ENCODE measurements around the gene PITPNM3.
"Not testable (repeated sequence)": the region's sequence is repeated elsewhere in the genome, so short reads cannot be mapped to it uniquely, and the experiment has no call there.

PITPNM3 gene

DNA sequence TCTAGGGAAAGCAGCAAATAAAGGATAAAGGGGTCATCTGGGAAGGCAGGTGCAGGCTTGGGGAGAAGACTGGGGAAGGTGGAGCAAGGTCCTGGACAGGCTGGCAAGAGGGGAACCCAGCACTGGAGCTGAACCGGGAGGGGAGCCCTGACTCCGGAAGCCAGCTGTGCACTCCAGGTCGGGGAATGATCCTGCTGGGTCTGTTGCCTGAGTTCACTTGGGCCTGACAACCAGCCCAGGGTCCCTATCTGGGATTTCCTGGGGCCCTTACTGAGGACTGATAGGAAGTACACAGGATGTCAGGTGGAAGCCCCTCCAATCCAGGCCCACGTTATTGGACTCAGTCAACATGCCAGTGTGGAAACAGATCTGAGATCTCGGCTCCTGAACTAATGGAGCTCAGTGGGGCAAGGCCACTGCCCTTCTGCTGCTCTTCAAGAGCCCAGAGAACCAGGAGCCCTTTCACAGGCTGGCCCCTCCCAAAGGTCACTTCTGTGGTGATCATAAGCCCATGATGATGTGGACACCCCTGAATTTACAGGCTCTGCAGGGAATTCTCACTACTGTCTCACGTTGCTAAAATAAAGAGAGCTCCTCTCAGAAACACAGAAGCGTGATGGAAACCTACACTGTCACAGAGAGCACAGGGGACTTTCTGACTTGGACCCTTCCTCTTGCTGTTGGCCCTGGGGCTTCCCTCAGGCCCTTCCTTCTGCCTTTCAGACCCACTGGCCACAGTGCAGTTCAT lies 19.9 kb upstream of the PITPNM3 start:
- H3K4me3 ChIP-seq (replicated peaks; ENCODE audit: low read depth, low read length): no peak overlapping the region
- TF ChIP-seq, protein P1, sequence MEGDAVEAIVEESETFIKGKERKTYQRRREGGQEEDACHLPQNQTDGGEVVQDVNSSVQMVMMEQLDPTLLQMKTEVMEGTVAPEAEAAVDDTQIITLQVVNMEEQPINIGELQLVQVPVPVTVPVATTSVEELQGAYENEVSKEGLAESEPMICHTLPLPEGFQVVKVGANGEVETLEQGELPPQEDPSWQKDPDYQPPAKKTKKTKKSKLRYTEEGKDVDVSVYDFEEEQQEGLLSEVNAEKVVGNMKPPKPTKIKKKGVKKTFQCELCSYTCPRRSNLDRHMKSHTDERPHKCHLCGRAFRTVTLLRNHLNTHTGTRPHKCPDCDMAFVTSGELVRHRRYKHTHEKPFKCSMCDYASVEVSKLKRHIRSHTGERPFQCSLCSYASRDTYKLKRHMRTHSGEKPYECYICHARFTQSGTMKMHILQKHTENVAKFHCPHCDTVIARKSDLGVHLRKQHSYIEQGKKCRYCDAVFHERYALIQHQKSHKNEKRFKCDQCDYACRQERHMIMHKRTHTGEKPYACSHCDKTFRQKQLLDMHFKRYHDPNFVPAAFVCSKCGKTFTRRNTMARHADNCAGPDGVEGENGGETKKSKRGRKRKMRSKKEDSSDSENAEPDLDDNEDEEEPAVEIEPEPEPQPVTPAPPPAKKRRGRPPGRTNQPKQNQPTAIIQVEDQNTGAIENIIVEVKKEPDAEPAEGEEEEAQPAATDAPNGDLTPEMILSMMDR (IDR thresholded peaks at IDR 0.05; ENCODE audit: low read depth, low read length, missing control alignments): no peak
- no peak for DNase-seq (ENCODE audit: extremely low read depth, low read depth)

DNA sequence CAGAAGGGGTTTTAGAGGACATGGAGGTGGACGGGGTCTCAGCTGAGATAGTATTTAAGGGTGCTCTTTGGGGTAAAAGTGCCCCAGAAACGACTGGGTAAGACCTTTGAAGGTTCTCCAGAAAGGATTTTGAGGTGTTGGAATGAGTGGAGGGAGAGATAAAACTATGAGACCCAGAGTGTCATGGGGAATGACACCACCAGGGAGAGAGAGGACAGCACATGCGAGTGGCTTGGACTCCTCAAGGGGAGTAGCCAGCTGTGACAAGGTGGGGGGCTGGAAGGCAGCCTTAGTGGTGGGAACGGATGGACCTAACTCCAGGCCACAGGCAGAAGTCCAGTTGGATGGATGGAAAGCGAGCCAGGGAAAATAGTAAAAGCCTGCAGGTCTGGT lies 19.2 kb upstream of the PITPNM3 start:
- H3K4me3 ChIP-seq (replicated peaks; ENCODE audit: low read depth, low read length): no peak overlapping the region
- TF ChIP-seq, protein P1 (IDR thresholded peaks at IDR 0.05; ENCODE audit: low read depth, low read length, missing control alignments): no peak
- DNase-seq (ENCODE audit: extremely low read depth, low read depth): no peak

DNA sequence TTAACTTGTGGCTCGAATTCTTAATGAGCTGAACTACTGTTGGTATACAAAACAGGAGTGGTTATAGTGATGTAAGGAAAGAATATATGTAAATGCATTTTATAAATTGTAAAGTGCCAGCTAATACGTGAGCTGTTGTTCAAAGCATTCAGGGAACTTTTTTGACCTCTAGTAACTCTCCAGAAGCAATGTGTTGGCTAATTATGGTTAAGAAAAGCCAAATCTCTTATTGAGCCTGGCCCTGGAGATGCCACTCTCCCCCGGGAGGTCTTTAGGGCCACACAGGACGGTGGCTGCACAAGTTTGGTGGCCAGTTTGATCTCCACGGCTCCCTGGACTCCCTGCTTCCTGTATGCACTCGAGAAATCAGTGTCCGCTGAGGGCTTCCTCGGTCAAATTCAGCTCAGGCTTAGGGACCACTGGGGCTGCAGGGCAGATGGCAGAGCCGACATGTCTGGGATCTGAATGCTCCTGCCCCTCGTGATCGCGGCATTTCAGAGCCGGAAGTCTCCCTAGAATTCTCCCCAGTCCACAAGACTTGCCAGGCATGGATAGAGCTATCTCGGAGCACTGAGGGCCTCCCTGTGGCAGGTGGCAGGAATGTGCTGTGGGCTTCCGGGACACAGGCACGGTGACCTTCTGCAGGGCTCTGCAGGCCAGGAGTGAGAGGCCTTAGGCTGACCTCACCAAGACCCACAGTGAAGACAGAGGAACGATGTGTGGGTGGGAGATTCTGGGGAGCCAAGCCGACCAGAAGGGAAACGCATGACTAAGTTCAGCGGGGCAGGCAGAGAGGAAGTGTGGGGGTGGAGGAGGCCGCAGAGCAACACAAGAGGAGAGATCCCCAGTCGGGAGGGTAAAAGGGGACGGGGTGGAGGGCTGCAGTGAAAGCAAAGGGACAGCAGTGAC lies 18.6 kb upstream of the PITPNM3 start:
- H3K4me3 ChIP-seq (replicated peaks; ENCODE audit: low read depth, low read length): no peak overlapping the region
- peak; percentile 38 for DNase-seq (ENCODE audit: extremely low read depth, low read depth)
- TF ChIP-seq, protein P1 (IDR thresholded peaks at IDR 0.05; ENCODE audit: low read depth, low read length, missing control alignments): no peak

DNA sequence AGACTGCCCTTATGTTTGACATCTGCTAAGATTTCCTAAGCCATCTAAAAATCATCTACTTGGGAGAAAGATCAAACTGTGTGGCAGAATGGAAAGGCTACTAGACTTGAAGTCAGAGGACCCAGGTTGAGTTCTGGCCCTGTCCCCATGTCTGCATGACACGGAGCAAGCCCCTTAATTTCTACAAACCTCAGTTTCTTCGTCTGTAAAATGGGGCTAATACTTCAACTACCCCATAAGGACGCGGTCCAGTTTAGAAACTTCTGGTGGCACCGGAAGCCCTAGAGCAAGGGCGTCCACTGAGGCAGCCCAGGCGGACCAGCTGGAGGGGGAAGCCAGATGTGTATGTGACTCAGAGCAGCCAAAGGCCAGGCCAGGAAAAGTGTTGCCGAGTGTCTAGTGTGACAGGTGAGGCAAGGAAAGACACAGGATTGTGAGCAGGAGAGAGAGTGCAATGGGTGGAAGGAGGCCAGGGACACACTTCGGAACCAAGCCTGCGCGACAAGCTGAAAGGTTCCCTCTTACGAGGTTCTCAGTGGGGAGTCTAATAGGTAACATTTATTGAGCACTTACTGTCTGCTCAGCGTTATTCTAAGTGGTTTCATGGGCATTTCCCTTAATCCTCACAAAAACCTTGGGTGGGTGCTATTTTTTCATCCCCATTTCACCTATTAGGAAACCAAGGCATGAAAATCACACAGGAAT lies 17.8 kb upstream of the PITPNM3 start:
- H3K4me3 ChIP-seq (replicated peaks; ENCODE audit: low read depth, low read length): no peak overlapping the region
- no peak for DNase-seq (ENCODE audit: extremely low read depth, low read depth)
- TF ChIP-seq, protein P1 (IDR thresholded peaks at IDR 0.05; ENCODE audit: low read depth, low read length, missing control alignments): no peak

DNA sequence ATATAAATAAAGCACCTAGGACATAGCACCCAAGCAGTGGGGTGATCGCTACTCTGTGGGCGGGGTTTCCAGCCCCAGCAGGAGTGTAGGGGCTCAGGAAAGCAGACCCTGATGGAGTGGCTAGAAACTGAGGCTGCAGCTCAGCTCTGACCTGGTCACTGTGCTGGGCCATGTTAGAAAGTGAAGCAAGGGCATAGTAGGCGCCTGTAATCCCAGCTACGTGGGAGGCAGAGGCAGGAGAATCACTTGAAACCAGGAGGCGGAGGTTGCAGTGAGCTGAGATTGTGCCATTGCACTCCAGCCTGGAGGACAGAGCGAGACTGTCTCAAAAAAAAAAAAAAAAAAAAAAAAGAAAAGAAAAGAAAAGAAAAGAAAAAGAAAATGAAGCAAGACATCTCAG lies 17.1 kb upstream of the PITPNM3 start:
- not testable (repeated sequence) for DNase-seq (ENCODE audit: extremely low read depth, low read depth)

DNA sequence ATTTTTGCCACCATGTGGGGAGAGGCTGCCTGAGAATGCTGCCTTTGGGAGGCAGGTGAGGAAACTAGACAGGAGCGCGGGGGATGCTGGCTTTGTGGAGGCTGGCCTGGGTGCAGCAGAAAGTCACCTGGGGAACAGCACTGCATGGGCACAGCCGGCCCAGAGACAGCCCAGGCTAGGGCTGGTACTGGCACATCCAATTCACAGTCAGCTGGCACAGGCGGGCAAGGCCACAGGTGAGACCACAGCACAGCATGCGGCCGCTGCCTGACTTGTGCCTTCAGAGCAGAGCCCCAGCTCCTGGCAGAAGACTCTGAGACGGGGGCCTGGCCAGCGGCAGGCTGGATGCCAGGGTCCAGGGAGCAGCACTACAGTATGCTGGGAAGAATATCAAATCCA lies 16.6 kb upstream of the PITPNM3 start:
- TF ChIP-seq, protein P1 (IDR thresholded peaks at IDR 0.05; ENCODE audit: low read depth, low read length, missing control alignments): no peak
- no peak overlapping the region for H3K4me3 ChIP-seq (replicated peaks; ENCODE audit: low read depth, low read length)
- DNase-seq (ENCODE audit: extremely low read depth, low read depth): no peak

More for the DNA sequence above, 17.1 kb upstream of the PITPNM3 start:
- not testable (repeated sequence) for H3K4me3 ChIP-seq (replicated peaks; ENCODE audit: low read depth, low read length)

DNA sequence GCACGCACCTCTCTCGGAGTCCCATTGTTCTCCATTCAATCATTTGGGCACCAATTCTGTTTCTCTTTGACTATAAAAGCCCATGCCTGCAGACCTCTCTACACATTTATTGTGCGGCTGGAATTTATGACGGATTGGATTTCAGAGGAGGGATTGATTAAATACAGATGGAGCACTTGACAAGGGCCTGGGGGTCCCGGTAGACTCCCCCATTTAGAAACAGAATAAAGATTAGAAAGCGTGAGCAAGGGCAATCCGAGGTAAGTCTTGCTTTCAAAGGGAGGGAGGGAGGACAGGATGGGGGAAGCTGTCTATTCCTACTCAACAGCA lies 15.1 kb upstream of the PITPNM3 start:
- no peak overlapping the region for H3K4me3 ChIP-seq (replicated peaks; ENCODE audit: low read depth, low read length)
- no peak for DNase-seq (ENCODE audit: extremely low read depth, low read depth)
- TF ChIP-seq, protein P1 (IDR thresholded peaks at IDR 0.05; ENCODE audit: low read depth, low read length, missing control alignments): no peak
